DMS114 treated with DMSO at 0.1 percent for 48 hours (cell line): ENCODE results near the gene EIF2S1.
"Not testable (repeated sequence)": the region's sequence is repeated elsewhere in the genome, so short reads cannot be mapped to it uniquely, and the experiment has no call there.

Experiments
- DNase-seq: peaks from one replicate; lab custom pipeline; 2025; ENCODE audit not compliant: unreplicated experiment; lab: John Stamatoyannopoulos, UW

The EIF2S1 gene

DNA sequence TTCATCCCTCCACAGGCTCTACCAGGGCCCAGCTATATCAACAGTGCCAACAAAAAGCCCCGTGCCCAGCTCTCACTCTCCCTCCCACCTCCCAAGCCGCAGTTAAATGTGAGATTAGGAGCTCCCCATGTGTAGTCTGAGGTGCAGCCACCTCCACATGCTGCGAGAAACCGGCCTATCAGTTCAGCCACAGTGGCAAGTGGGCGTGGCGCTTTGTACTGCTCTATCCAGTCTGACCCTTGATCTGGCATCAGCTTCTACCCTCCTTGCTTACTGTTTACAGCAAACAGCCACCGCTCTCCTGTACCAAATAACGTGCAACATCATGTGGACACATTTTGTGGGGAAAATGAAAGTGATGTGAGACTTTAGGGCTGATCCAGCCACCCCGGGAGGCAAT lies 50.2 kb downstream of the EIF2S1 start:
- DNase-seq: no peak

DNA sequence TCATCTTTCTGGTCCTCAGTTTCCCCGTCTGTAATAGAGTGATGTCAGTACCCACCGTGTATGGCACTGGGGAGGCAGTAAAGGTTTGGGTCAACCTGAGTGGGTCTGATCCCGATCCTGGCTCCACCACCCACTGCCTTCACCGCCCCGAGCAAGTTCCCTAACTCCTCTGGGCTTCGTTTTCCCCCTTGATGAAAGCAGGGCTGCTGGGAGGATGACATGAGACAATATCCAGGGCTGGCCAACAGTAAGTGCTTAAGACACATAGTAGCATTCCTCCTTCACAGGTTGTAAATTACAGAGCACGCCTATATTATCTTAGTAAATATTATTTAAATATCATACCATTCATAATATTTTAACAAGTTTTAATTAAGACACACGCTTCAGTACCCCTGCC lies 51.2 kb downstream of the EIF2S1 start:
- DNase-seq: no peak

- DNase-seq: no peak
Observed at GRCh38 chr14:67411820-67412421, 51.8 kb downstream of the EIF2S1 start, which contains the start of gene PLEK2. PLEK2 (minus strand) TSS chr14:67412165; CDS start chr14:67412059, 106 bp downstream.

DNA sequence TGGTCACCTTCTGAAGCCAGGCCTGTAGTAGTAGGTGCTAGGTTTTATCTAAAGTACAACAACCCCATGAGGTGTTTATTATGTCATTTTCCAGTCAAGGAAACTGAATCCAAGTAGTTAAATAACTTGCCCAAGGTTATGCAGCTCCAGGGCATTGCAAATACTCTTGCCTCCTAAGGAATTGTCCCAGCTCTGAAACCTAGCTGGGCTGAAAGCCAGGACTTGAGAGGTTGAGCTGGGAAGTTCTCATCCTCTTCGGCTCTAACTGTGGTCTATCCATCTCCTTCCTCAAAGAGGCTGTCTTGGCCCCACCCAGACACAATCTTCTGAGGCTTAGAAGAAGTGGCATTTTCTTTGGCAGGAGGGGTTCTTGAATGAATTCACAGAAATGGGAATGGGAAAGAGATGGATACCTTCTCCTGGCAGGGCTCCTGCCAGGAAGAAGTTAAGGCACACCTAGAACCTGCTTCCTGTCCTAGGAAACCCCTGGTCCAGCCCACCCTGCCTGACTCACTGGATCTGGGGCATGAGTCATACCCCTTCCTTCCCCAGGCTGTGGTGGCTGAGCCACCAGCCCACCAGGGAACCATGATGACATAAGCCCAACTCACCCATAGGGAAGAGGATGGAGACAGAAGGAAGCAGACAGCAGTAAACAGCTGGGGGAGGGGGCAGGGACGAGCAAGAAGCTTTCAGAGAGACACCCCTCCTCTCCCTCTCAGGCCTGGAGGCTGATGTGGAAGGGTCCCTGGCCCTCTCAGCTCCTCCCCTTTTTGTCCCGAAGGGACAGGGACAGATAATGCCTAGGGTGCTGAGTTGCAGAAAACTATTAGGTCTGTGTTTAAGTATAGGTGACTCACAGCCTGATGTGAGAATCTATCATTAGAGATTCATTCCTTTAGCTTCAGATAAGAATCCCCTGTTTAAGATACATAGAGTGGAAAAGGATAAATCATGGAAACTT lies 54.0 kb downstream of the EIF2S1 start:
- DNase-seq: no peak

DNA sequence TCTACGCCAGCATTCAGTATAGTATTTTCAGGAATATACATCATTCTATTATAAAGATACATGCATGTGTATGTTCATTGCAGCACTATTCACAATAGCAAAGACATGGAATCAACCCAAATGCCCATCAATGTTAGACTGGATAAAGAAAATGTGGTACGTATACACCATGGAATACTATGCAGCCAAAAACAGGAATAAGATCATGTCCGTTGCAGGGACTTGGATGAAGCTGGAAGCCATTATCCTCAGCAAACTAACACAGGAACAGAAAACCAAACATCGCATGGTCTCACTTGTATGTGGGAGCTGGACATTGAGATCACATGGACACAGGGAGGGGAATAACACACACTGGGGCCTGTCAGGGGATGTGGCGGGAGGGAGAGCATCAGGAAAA lies 55.5 kb downstream of the EIF2S1 start:
- not testable (repeated sequence) for DNase-seq

GRCh38 chr14:67416085-67416484 lies 56.0 kb downstream of the EIF2S1 start:
- DNase-seq: no peak

- no peak for DNase-seq
Observed at GRCh38 chr14:67416810-67417209, 56.7 kb downstream of the EIF2S1 start.

DNA sequence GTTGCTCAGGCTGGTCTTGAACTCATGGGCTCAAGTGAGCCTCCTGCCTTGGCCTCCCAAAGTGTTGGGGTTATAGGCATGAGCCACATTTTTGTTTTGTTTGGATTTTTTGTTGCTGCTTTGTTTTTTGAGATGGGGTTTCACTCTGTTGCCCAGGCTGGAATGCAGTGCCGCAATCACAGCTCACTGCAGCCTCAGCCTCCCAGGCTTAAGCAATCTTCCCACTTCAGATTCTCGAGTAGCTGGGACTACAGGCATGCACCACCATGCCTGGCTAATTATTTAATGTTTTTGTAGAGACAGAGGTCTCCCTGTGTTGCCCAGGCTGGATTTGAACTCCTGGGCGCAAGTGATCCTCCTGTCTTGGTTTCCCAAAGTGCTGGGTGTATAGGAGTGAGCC lies 57.5 kb downstream of the EIF2S1 start:
- no peak for DNase-seq

GRCh38 chr14:67418401-67419191 lies 58.5 kb downstream of the EIF2S1 start:
- no peak for DNase-seq

- no peak for DNase-seq
Observed at GRCh38 chr14:67420102-67420739, 60.1 kb downstream of the EIF2S1 start.

- no peak for DNase-seq
Observed at GRCh38 chr14:67421356-67422224, 61.5 kb downstream of the EIF2S1 start.

GRCh38 chr14:67423424-67423823 lies 63.3 kb downstream of the EIF2S1 start:
- DNase-seq: no peak

- no peak for DNase-seq
Observed at GRCh38 chr14:67424539-67424938, 64.4 kb downstream of the EIF2S1 start.

DNA sequence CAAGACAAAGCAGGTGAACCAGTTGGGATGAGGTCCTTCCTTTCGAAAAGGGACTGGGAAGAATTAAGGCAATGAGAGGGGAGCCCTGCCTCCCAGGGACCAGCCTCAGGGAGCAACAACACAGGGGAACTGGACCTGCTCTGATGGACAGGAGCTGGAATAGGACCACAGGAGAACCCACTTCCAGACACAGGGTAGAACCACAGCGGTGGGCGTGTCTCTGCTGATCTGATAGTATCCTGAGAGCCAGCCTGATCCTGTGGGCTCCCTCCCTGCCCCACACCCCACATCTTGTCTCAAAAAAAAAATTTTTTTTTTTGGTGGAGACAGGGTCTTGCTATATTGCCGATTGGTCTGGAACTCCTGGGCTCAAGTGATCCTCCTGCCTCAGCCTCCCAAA lies 65.5 kb downstream of the EIF2S1 start:
- DNase-seq: no peak

GRCh38 chr14:67426161-67426560 lies 66.0 kb downstream of the EIF2S1 start:
- DNase-seq: no peak

DNA sequence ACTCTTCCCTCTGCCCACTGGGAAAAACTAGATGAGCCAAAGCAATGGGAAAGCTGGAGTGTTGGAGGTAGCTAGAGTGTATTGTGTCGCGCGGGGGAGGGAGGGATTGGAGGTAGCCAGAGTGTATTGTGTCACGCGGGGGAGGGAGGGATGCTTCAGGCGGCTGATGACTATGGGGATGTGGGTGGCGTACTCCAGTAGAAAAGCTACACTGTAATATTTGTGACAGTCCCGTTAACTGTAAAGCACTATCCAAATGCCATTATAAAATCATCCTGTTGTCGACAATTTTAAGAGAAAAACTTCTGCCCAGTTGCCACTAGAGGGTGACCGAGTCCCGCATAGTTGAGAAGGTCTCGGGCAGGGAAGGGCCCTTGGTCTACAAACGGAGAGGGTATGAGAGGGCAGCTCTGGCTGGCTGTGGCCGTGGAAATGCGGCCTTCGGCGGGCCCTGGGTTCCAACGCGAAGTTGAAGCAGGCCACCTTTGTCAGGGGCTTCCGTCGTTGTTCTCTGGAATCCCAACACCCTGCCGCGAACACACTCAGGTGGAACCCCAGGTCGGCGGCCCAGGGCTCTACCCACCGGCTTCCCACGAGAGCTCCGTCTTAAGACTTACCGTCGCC lies 67.0 kb downstream of the EIF2S1 start:
- peak; percentile 64 for DNase-seq

GRCh38 chr14:67428501-67429031 lies 68.4 kb downstream of the EIF2S1 start:
- DNase-seq: no peak

- no peak for DNase-seq
Observed at GRCh38 chr14:67429510-67430205, 69.5 kb downstream of the EIF2S1 start.
